HepG2 (cell line): Measurements from ENCODE around the gene FRMD4B. TPM values are rescaled to one million over a fixed set of nuclear protein-coding genes. Genes with fewer than 3 reads are reported as not detected.

ENCODE experiments used
- ATAC-seq: fragments of 200-7000 bp; cut with Tn5 transposase; 3 replicates; pipeline ENCODE4 v1.9.1; 2020; ENCODE audit warnings: mild to moderate bottlenecking, moderate library complexity
- BruUV-seq: library from RNA; stranded (reverse); fragments of 400-500 nt; replicated peaks from 2 replicates; lab custom pipeline; 2021; lab: Mats Ljungman, UMichigan
- CTCF ChIA-PET: fragments of 300-600 bp; formaldehyde crosslinking; extraction: SDS; loops from one replicate; lab custom pipeline; 2021; ENCODE audit warnings: low total read pairs, inconsistent platforms, low intra/inter-chr PET ratio; lab: Yijun Ruan, JAX
- POLR2A ChIA-PET: fragments of 350-600 bp; sonication (Branson Sonifier 250); formaldehyde crosslinking; loops from one replicate; lab custom pipeline; 2020; ENCODE audit warnings: antibody characterized with exemption, inconsistent platforms; lab: Yijun Ruan, JAX
- DNase-seq: peaks from one replicate; pipeline ENCODE4 v3.0.0-alpha.2; 2015; ENCODE audit warnings: low spot score
- FAIRE-seq: peaks from 3 replicates; lab custom pipeline; 2011; peaks lifted over from hg19 to GRCh38; lab: Jason Lieb, UNC
- H2AFZ ChIP-seq: one replicate; pipeline ENCODE4 v1.6.1; 2011; ENCODE audit warnings: low read length, inconsistent platforms
- H3K27ac ChIP-seq: fragments of 300-600 bp; 3 replicates; pipeline ENCODE4 v1.8.0; 2011; ENCODE audit warnings: mixed run types, mild to moderate bottlenecking, mixed read lengths, low read length, inconsistent platforms; ENCODE audit not compliant: insufficient read depth; ENCODE audit errors: extremely low read length
- H3K27me3 ChIP-seq, 2 experiments: fragments of 200-600 bp in 1 of 2; 2 replicates in 1 of 2; 3 replicates in 1 of 2; pipeline versions ENCODE4 v1.6.0 to v1.8.0; 2011; ENCODE audit warnings: low read length in 2 of 2, mild to moderate bottlenecking in 2 of 2, moderate library complexity in 2 of 2, inconsistent platforms in 1 of 2; ENCODE audit not compliant: insufficient read depth in 2 of 2, control insufficient read depth in 1 of 2
- H3K36me3 ChIP-seq, 2 experiments: fragments of 200-600 bp in 1 of 2; replicated peaks in 1 of 2; 2 replicates in 1 of 2; 3 replicates in 1 of 2; pipeline versions ENCODE4 v1.5.1 to v1.8.0; 2011; ENCODE audit warnings: low read length in 2 of 2, inconsistent platforms in 1 of 2; ENCODE audit not compliant: insufficient read depth in 2 of 2, control insufficient read depth in 1 of 2
- H3K4me1 ChIP-seq: 2 replicates; pipeline ENCODE4 v1.5.1; 2012; ENCODE audit warnings: low read length, inconsistent platforms; ENCODE audit not compliant: insufficient read depth
- H3K4me2 ChIP-seq: 2 replicates; pipeline ENCODE4 v1.6.0; 2011; ENCODE audit warnings: low read depth, low read length, inconsistent platforms
- H3K4me3 ChIP-seq, 3 experiments: fragments of 200-600 bp in 1 of 3; sonication (generic), shearing (Covaris generic) in 1 of 3; replicated peaks in 1 of 3; 2 replicates each; pipeline ENCODE4 v1.5.1; 2011 to 2016; ENCODE audit warnings: low read length in 3 of 3, inconsistent platforms in 2 of 3, low read depth in 2 of 3, mild to moderate bottlenecking in 2 of 3, control low read depth in 1 of 3, mixed read lengths in 1 of 3; ENCODE audit not compliant: insufficient read depth in 1 of 3
- H3K79me2 ChIP-seq: one replicate; pipeline ENCODE4 v1.6.1; 2011; ENCODE audit warnings: low read length, inconsistent platforms; ENCODE audit not compliant: insufficient read depth
- H3K9ac ChIP-seq: 2 replicates; pipeline ENCODE4 v1.6.0; 2011; ENCODE audit warnings: mild to moderate bottlenecking, low read depth, low read length, inconsistent platforms; ENCODE audit not compliant: insufficient read depth
- H3K9me3 ChIP-seq: 2 replicates; pipeline ENCODE4 v1.5.1; 2012; ENCODE audit warnings: mild to moderate bottlenecking, low read length
- H4K20me1 ChIP-seq: 2 replicates; pipeline ENCODE4 v1.6.0; 2011; ENCODE audit warnings: inconsistent platforms, mild to moderate bottlenecking, low read length, moderate library complexity; ENCODE audit not compliant: insufficient read depth
- ARNT ChIP-seq: fragments of 450-650 bp; IDR thresholded peaks from 2 replicates; pipeline ENCODE4 v1.6.1; 2017
- ASH2L ChIP-seq: fragments of 300-600, 200-600 bp; sonication (generic); IDR thresholded peaks from 2 replicates; pipeline ENCODE4 v1.7.0; 2017; ENCODE audit warnings: low read depth, mild to moderate bottlenecking, moderate library complexity, mixed read lengths, low read length; ENCODE audit not compliant: insufficient read length
- EP300 ChIP-seq, 3 experiments: sonication (generic) in 1 of 3; formaldehyde crosslinking in 1 of 3; IDR thresholded peaks; 2 replicates each; pipeline versions ENCODE4 v1.5.1 to v1.6.1; 2011 to 2020; ENCODE audit warnings: low read depth in 2 of 3, low read length in 2 of 3, borderline replicate concordance in 1 of 3, improper control_type of control experiment in 1 of 3, mild to moderate bottlenecking in 1 of 3, missing genetic modification reagents in 1 of 3, moderate library complexity in 1 of 3
- FOXA3 ChIP-seq: IDR thresholded peaks from 2 replicates; pipeline ENCODE4 v1.6.1; 2016; ENCODE audit warnings: missing genetic modification reagents, missing compliant biosample characterization
- FOXC1 ChIP-seq: sonication (generic); formaldehyde crosslinking; IDR thresholded peaks from 2 replicates; pipeline ENCODE4 v1.8.0; 2022; ENCODE audit warnings: mild to moderate bottlenecking, missing genetic modification reagents, borderline replicate concordance
- GLMP ChIP-seq: sonication (generic); formaldehyde crosslinking; IDR thresholded peaks from 2 replicates; pipeline ENCODE4 v1.9.0; 2021; ENCODE audit warnings: missing genetic modification reagents, mild to moderate bottlenecking, borderline replicate concordance
- GPBP1L1 ChIP-seq: sonication (generic); formaldehyde crosslinking; IDR thresholded peaks from 2 replicates; pipeline ENCODE4 v1.5.0; 2020; ENCODE audit warnings: mild to moderate bottlenecking, missing genetic modification reagents
- MIER3 ChIP-seq: IDR thresholded peaks from 2 replicates; pipeline ENCODE4 v1.6.1; 2016; ENCODE audit warnings: missing compliant biosample characterization, borderline replicate concordance
- NFE2 ChIP-seq: sonication (generic); formaldehyde crosslinking; IDR thresholded peaks from 2 replicates; pipeline ENCODE4 v1.4.0; 2020; ENCODE audit warnings: missing genetic modification reagents
- NFE2L2 ChIP-seq: fragments of 150-350 bp; IDR thresholded peaks from 2 replicates; pipeline ENCODE4 v1.6.1; 2014; ENCODE audit warnings: low read length
- ZFP36L1 ChIP-seq: sonication (generic); formaldehyde crosslinking; IDR thresholded peaks from 2 replicates; pipeline ENCODE4 v1.8.0; 2022; ENCODE audit warnings: mild to moderate bottlenecking, missing genetic modification reagents, moderate library complexity
- ZNF160 ChIP-seq: sonication (generic); formaldehyde crosslinking; IDR thresholded peaks from 2 replicates; pipeline ENCODE4 v1.8.0; 2022; ENCODE audit warnings: mild to moderate bottlenecking, inconsistent platforms, missing genetic modification reagents
- ZNF331 ChIP-seq: sonication (generic); formaldehyde crosslinking; IDR thresholded peaks from 2 replicates; pipeline ENCODE4 v1.4.0; 2020; ENCODE audit warnings: missing genetic modification reagents
- ZNF446 ChIP-seq: sonication (generic); formaldehyde crosslinking; IDR thresholded peaks from 2 replicates; pipeline ENCODE4 v1.5.0; 2020; ENCODE audit warnings: mild to moderate bottlenecking, missing genetic modification reagents
- ZNF549 ChIP-seq: sonication (generic); formaldehyde crosslinking; IDR thresholded peaks from 2 replicates; pipeline ENCODE4 v1.5.0; 2020; ENCODE audit warnings: missing genetic modification reagents
- ZNF572 ChIP-seq: sonication (generic); formaldehyde crosslinking; IDR thresholded peaks from 2 replicates; pipeline ENCODE4 v1.5.1; 2020; ENCODE audit warnings: mild to moderate bottlenecking, missing genetic modification reagents
- ZSCAN25 ChIP-seq: sonication (generic); formaldehyde crosslinking; IDR thresholded peaks from 2 replicates; pipeline ENCODE4 v1.8.0; 2022; ENCODE audit warnings: mild to moderate bottlenecking, missing genetic modification reagents
- WGBS: methylation state at CpG from one replicate; pipeline ENCODE4 v1.1.6; 2017; ENCODE audit warnings: low lambda C conversion rate; 5-methylcytosine and 5-hydroxymethylcytosine counted together
- in situ Hi-C: cut with HindIII; loops from 2 replicates; pipeline ENCODE4 v1.10.0; 2017; ENCODE audit warnings: low pct_unique_long_range_greater_than_20kb; ENCODE audit not compliant: extremely low pct_ligation_motif_present
- intact Hi-C: fragments of 100-400 bp; cut with micrococcal nuclease; formaldehyde crosslinking; loops from one replicate; pipeline ENCODE4 v1.10.0; 2022; ENCODE audit not compliant: unreplicated experiment
- polyA plus RNA-seq, 8 experiments: library from polyadenylated mRNA; depleted of rRNA in 3 of 8; stranded (reverse) in 7 of 8; unstranded in 1 of 8; fragments of >200 nt; fragmentation: Illumina TruSeq in 4 of 8; extraction: Trizol in 4 of 8; gene quantifications; 2 replicates each; pipeline versions ENCODE4 v1.2.1 to v1.2.3, GENCODE V29; 2011 to 2016; ENCODE audit warnings: low read depth in 4 of 8, missing spikeins in 1 of 8, mixed read lengths in 1 of 8; ENCODE audit not compliant: insufficient read depth in 1 of 8
- total RNA-seq, 5 experiments: library from RNA; depleted of rRNA; stranded (reverse); fragments of >200 nt; fragmentation: Illumina TruSeq; extraction: Trizol; gene quantifications; 2 replicates each; pipeline ENCODE4 v1.2.3, GENCODE V29; 2016; ENCODE audit warnings: low read depth in 1 of 5
- TF ChIP-seq, protein P1 (sequence below): sonication (generic); formaldehyde crosslinking; IDR thresholded peaks from 2 replicates; pipeline ENCODE4 v1.4.0; 2020; ENCODE audit warnings: missing genetic modification reagents, mild to moderate bottlenecking, borderline replicate concordance
- TF ChIP-seq, protein P2 (sequence below): sonication (generic); formaldehyde crosslinking; IDR thresholded peaks from 2 replicates; pipeline ENCODE4 v1.8.0; 2022; ENCODE audit warnings: mild to moderate bottlenecking, missing genetic modification reagents

The FRMD4B gene
- total and polyA plus RNA-seq, 2 of the 13 experiments (the other 11 are each of a cell fraction or from before 2014, with no cell fraction given), result 3.0 to 3.3 TPM

GRCh38 chr3:69288161-69288895 is 97.6 kb downstream of the FRMD4B start:
- intact Hi-C loops (no loop called here), in situ Hi-C loops (no loop called here)
- no peaks in the 10 kb centered on the region for H3K79me2 ChIP-seq
- ChIA-PET POLR2A (no interaction called here), CTCF (no interaction called here)
- DNase-seq, result no peak
- no TSS peak for BruUV-seq
- H2AFZ ChIP-seq, result no peak overlapping the region
- H4K20me1 ChIP-seq, result no peaks in the 10 kb centered on the region
- no peak overlapping the region for H3K27ac ChIP-seq
- no peaks in the 10 kb centered on the region for H3K36me3 ChIP-seq
- H3K27me3 ChIP-seq, result peaks cover 2 to 7% of the 10 kb centered on the region in 2 experiments; a peak in 2 of 5 replicates
- no peaks in the 10 kb centered on the region for H3K9me3 ChIP-seq
- 52% methylated on average over 10 of the region's 12 CpGs for WGBS
- no peak overlapping the region for H3K4me3 ChIP-seq
- no peak for FAIRE-seq
- ATAC-seq, result no peak
- no peak overlapping the region for H3K9ac ChIP-seq
- no peak overlapping the region for H3K4me2 ChIP-seq
- H3K4me1 ChIP-seq, result no peaks in the 10 kb centered on the region
- TF ChIP-seq FOXA3 (CRISPR knock-in tag), result no peak
- TF ChIP-seq ARNT, result no peak
- TF ChIP-seq, protein P1, sequence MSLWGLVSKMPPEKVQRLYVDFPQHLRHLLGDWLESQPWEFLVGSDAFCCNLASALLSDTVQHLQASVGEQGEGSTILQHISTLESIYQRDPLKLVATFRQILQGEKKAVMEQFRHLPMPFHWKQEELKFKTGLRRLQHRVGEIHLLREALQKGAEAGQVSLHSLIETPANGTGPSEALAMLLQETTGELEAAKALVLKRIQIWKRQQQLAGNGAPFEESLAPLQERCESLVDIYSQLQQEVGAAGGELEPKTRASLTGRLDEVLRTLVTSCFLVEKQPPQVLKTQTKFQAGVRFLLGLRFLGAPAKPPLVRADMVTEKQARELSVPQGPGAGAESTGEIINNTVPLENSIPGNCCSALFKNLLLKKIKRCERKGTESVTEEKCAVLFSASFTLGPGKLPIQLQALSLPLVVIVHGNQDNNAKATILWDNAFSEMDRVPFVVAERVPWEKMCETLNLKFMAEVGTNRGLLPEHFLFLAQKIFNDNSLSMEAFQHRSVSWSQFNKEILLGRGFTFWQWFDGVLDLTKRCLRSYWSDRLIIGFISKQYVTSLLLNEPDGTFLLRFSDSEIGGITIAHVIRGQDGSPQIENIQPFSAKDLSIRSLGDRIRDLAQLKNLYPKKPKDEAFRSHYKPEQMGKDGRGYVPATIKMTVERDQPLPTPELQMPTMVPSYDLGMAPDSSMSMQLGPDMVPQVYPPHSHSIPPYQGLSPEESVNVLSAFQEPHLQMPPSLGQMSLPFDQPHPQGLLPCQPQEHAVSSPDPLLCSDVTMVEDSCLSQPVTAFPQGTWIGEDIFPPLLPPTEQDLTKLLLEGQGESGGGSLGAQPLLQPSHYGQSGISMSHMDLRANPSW (CRISPR knock-in tag), result no peak
- TF ChIP-seq GLMP, result no peak
- no peak for TF ChIP-seq EP300 (IDR thresholded peaks at IDR 0.05; ENCODE audit: low read depth in 2 of 2, low read length in 2 of 2)
- TF ChIP-seq EP300 (CRISPR knock-in tag; IDR thresholded peaks at IDR 0.05; ENCODE audit: borderline replicate concordance), result no peak
- no peak for TF ChIP-seq ASH2L
- TF ChIP-seq FOXC1 (CRISPR knock-in tag), result no peak
- no peak for TF ChIP-seq ZFP36L1
- no peak for TF ChIP-seq ZNF160 (CRISPR knock-in tag)
- TF ChIP-seq ZNF446 (CRISPR knock-in tag), result no peak
- no peak for TF ChIP-seq ZNF549
- no peak for TF ChIP-seq ZSCAN25
- TF ChIP-seq NFE2 (CRISPR knock-in tag), result no peak
- no peak for TF ChIP-seq GPBP1L1 (CRISPR knock-in tag)
- TF ChIP-seq ZNF572 (CRISPR knock-in tag), result no peak
- TF ChIP-seq, protein P2, sequence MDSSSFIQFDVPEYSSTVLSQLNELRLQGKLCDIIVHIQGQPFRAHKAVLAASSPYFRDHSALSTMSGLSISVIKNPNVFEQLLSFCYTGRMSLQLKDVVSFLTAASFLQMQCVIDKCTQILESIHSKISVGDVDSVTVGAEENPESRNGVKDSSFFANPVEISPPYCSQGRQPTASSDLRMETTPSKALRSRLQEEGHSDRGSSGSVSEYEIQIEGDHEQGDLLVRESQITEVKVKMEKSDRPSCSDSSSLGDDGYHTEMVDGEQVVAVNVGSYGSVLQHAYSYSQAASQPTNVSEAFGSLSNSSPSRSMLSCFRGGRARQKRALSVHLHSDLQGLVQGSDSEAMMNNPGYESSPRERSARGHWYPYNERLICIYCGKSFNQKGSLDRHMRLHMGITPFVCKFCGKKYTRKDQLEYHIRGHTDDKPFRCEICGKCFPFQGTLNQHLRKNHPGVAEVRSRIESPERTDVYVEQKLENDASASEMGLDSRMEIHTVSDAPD, result no peak
- no peak for TF ChIP-seq ZNF331 (CRISPR knock-in tag)
- TF ChIP-seq MIER3 (CRISPR knock-in tag), result no peak
- TF ChIP-seq NFE2L2, result no peak
